Neural cell (in vitro differentiated cells): ENCODE data around the gene BMP8B. TPM values are rescaled to one million over a fixed set of nuclear protein-coding genes. Genes with fewer than 3 reads are reported as not detected.

Source experiments
- H2AFZ ChIP-seq: fragments of 200-600, 300-800 bp; sonication (generic), shearing (Covaris generic); 2 replicates; pipeline ENCODE4 v1.6.0; 2014; ENCODE audit warnings: low read depth, mild to moderate bottlenecking, antibody characterized with exemption, low read length, moderate library complexity
- H3F3A ChIP-seq: fragments of 200-600 bp; shearing (Covaris generic); 2 replicates; pipeline ENCODE4 v1.6.1; 2016; ENCODE audit warnings: mild to moderate bottlenecking, moderate library complexity, mixed read lengths, antibody characterized with exemption, low read length; ENCODE audit not compliant: insufficient read depth, poor library complexity, severe bottlenecking
- H3K27ac ChIP-seq: fragments of 200-600, 300-800 bp; sonication (generic), shearing (Covaris generic); 2 replicates; pipeline ENCODE4 v1.5.1; 2014; ENCODE audit warnings: mild to moderate bottlenecking, low read length, moderate library complexity
- H3K27me3 ChIP-seq: fragments of 300-800, 200-600 bp; sonication (generic), shearing (Covaris generic); 2 replicates; pipeline ENCODE4 v1.6.0; 2014; ENCODE audit warnings: mild to moderate bottlenecking, low read depth, low read length, moderate library complexity; ENCODE audit not compliant: insufficient read depth
- H3K36me3 ChIP-seq: fragments of 300-800, 200-600 bp; sonication (generic), shearing (Covaris generic); 2 replicates; pipeline ENCODE4 v1.5.1; 2014; ENCODE audit warnings: mild to moderate bottlenecking, antibody characterized with exemption, low read length, moderate library complexity; ENCODE audit not compliant: insufficient read depth
- H3K4me2 ChIP-seq: fragments of 300-800, 200-600 bp; sonication (generic), shearing (Covaris generic); 2 replicates; pipeline ENCODE4 v1.6.0; 2014; ENCODE audit warnings: mild to moderate bottlenecking, low read length
- H3K4me3 ChIP-seq: fragments of 300-800, 200-600 bp; sonication (generic), shearing (Covaris generic); 2 replicates; pipeline ENCODE4 v1.5.1; 2014; ENCODE audit warnings: mild to moderate bottlenecking, low read length, moderate library complexity
- H3K79me2 ChIP-seq: fragments of 200-600 bp; shearing (Covaris generic); replicated peaks from 2 replicates; pipeline ENCODE4 v1.6.0; 2014; ENCODE audit warnings: mild to moderate bottlenecking, low read length, moderate library complexity; ENCODE audit not compliant: insufficient read depth
- H3K9ac ChIP-seq: fragments of 300-800, 200-600 bp; sonication (generic), shearing (Covaris generic); 2 replicates; pipeline ENCODE4 v1.6.1; 2016; ENCODE audit warnings: mild to moderate bottlenecking, low read length, mixed read lengths
- H3K9me2 ChIP-seq: fragments of 200-600 bp; shearing (Covaris generic); 2 replicates; pipeline ENCODE4 v1.6.1; 2016; ENCODE audit warnings: mild to moderate bottlenecking, low read length, mixed read lengths; ENCODE audit not compliant: insufficient read depth
- H3K9me3 ChIP-seq: fragments of 200-600, 300-800 bp; sonication (generic), shearing (Covaris generic); 2 replicates; pipeline ENCODE4 v1.6.1; 2016; ENCODE audit warnings: mild to moderate bottlenecking, mixed run types, low read length, moderate library complexity, mixed read lengths
- H4K20me1 ChIP-seq: fragments of 200-600 bp; shearing (Covaris generic); 2 replicates; pipeline ENCODE4 v1.6.1; 2016; ENCODE audit warnings: mild to moderate bottlenecking, mixed run types; ENCODE audit not compliant: insufficient read depth
- EP300 ChIP-seq: fragments of 450-650 bp; conservative IDR thresholded peaks from 2 replicates; pipeline ENCODE4 v1.6.1; 2014; ENCODE audit warnings: antibody characterized with exemption, mild to moderate bottlenecking, moderate library complexity; ENCODE audit not compliant: poor library complexity, severe bottlenecking
- EZH2 ChIP-seq: fragments of 200-600, 300-800 bp; shearing (Covaris generic), sonication (generic); IDR thresholded peaks from 2 replicates; pipeline ENCODE4 v1.6.1; 2014; ENCODE audit warnings: antibody characterized with exemption, low read length, borderline replicate concordance, mild to moderate bottlenecking; ENCODE audit not compliant: insufficient read depth, poor library complexity, severe bottlenecking
- MXI1 ChIP-seq: fragments of 450-650 bp; conservative IDR thresholded peaks from 2 replicates; pipeline ENCODE4 v1.6.1; 2014; ENCODE audit warnings: antibody characterized with exemption, mild to moderate bottlenecking; ENCODE audit not compliant: poor library complexity, severe bottlenecking
- POLR2AphosphoS5 ChIP-seq: IDR thresholded peaks from 2 replicates; pipeline ENCODE4 v1.6.1; 2012
- RAD21 ChIP-seq: fragments of 450-650 bp; conservative IDR thresholded peaks from 2 replicates; pipeline ENCODE4 v1.6.1; 2014; ENCODE audit warnings: antibody characterized with exemption, mild to moderate bottlenecking, moderate library complexity
- SMC3 ChIP-seq: fragments of 450-650 bp; conservative IDR thresholded peaks from 2 replicates; pipeline ENCODE4 v1.6.1; 2014; ENCODE audit warnings: antibody characterized with exemption, mild to moderate bottlenecking, moderate library complexity; ENCODE audit not compliant: poor library complexity
- TAF1 ChIP-seq: IDR thresholded peaks from 2 replicates; pipeline ENCODE4 v1.6.1; 2012; ENCODE audit warnings: low read depth
- polyA plus RNA-seq: library from polyadenylated mRNA; depleted of rRNA; stranded (reverse); fragments of >200 nt; gene quantifications from 2 replicates; pipeline ENCODE4 v1.2.3, GENCODE V29; 2014
- TF ChIP-seq, protein P1 (sequence below): fragments of 450-650 bp; IDR thresholded peaks from 2 replicates; pipeline ENCODE4 v1.5.1; 2014; ENCODE audit warnings: antibody characterized with exemption, mild to moderate bottlenecking, moderate library complexity; ENCODE audit not compliant: poor library complexity, severe bottlenecking
- TF ChIP-seq, protein P2 (sequence below): IDR thresholded peaks from 2 replicates; pipeline ENCODE4 v1.6.1; 2012; ENCODE audit warnings: borderline replicate concordance

BMP8B gene
- polyA plus RNA-seq, 1 donor from 2014 or later: 0.04 TPM

- H3K9me3 ChIP-seq: no peaks in the 10 kb centered on the region
- no peak overlapping the region for H3K27ac ChIP-seq
- H3K36me3 ChIP-seq: no peaks in the 10 kb centered on the region
- H3K4me3 ChIP-seq: no peak overlapping the region
- H2AFZ ChIP-seq: no peak overlapping the region
- no peaks in the 10 kb centered on the region for H3K27me3 ChIP-seq
- TF ChIP-seq MXI1 (no peak), POLR2AphosphoS5 (no peak), TAF1 (no peak), RAD21 (peak; percentile 98), EP300 (no peak), EZH2 (no peak), SMC3 (peak; percentile 99)
- TF ChIP-seq, protein P1, sequence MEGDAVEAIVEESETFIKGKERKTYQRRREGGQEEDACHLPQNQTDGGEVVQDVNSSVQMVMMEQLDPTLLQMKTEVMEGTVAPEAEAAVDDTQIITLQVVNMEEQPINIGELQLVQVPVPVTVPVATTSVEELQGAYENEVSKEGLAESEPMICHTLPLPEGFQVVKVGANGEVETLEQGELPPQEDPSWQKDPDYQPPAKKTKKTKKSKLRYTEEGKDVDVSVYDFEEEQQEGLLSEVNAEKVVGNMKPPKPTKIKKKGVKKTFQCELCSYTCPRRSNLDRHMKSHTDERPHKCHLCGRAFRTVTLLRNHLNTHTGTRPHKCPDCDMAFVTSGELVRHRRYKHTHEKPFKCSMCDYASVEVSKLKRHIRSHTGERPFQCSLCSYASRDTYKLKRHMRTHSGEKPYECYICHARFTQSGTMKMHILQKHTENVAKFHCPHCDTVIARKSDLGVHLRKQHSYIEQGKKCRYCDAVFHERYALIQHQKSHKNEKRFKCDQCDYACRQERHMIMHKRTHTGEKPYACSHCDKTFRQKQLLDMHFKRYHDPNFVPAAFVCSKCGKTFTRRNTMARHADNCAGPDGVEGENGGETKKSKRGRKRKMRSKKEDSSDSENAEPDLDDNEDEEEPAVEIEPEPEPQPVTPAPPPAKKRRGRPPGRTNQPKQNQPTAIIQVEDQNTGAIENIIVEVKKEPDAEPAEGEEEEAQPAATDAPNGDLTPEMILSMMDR: peak; percentile 96
- TF ChIP-seq, protein P2, sequence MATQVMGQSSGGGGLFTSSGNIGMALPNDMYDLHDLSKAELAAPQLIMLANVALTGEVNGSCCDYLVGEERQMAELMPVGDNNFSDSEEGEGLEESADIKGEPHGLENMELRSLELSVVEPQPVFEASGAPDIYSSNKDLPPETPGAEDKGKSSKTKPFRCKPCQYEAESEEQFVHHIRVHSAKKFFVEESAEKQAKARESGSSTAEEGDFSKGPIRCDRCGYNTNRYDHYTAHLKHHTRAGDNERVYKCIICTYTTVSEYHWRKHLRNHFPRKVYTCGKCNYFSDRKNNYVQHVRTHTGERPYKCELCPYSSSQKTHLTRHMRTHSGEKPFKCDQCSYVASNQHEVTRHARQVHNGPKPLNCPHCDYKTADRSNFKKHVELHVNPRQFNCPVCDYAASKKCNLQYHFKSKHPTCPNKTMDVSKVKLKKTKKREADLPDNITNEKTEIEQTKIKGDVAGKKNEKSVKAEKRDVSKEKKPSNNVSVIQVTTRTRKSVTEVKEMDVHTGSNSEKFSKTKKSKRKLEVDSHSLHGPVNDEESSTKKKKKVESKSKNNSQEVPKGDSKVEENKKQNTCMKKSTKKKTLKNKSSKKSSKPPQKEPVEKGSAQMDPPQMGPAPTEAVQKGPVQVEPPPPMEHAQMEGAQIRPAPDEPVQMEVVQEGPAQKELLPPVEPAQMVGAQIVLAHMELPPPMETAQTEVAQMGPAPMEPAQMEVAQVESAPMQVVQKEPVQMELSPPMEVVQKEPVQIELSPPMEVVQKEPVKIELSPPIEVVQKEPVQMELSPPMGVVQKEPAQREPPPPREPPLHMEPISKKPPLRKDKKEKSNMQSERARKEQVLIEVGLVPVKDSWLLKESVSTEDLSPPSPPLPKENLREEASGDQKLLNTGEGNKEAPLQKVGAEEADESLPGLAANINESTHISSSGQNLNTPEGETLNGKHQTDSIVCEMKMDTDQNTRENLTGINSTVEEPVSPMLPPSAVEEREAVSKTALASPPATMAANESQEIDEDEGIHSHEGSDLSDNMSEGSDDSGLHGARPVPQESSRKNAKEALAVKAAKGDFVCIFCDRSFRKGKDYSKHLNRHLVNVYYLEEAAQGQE: no peak
- no peaks in the 10 kb centered on the region for H4K20me1 ChIP-seq
- H3F3A ChIP-seq: no peaks in the 10 kb centered on the region
- no peaks in the 10 kb centered on the region for H3K79me2 ChIP-seq
- H3K9ac ChIP-seq: no peak overlapping the region
- H3K9me2 ChIP-seq: no peaks in the 10 kb centered on the region
- H3K4me2 ChIP-seq: no peak overlapping the region
These were observed 27.9 kb upstream of the BMP8B start for GRCh38 chr1:39816415-39817090.

DNA sequence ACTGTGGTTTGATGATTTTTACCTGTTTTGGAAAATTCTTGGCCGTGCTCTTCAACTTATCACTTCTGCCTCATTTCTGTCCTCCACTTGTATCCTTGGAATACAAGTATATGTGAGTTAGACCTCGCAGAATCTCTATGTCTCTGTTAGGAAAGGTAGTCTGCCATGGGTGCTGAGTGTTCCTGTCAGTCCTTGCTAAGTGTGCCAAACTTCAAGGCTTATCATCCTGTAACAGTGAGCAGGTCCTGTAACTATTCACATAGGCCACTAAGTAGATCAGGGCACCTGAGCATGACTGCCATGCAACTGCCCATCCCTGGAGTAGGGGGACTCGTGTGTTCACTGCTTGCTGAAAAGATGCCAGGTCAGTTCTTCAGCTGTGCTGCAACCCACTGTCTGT, 24.2 kb upstream of the BMP8B start:
- Histone ChIP-seq H3K4me2 (no peak overlapping the region), H3K79me2 (no peaks in the 10 kb centered on the region), H2AFZ (no peak overlapping the region), H3K27ac (no peak overlapping the region), H3K9me2 (no peaks in the 10 kb centered on the region), H3K9ac (no peak overlapping the region), H3K36me3 (no peaks in the 10 kb centered on the region), H3K9me3 (no peaks in the 10 kb centered on the region), H3F3A (no peaks in the 10 kb centered on the region), H4K20me1 (no peaks in the 10 kb centered on the region), H3K27me3 (no peaks in the 10 kb centered on the region), H3K4me3 (no peak overlapping the region)
- TF ChIP-seq, protein P1: no peak
- TF ChIP-seq POLR2AphosphoS5 (no peak), TAF1 (no peak), SMC3 (no peak)
